ENCODE measurements around the gene PIK3R2.
A peak's percentile ranks its signal among the peaks of the same experiment; 100 is the strongest.

Gene PIK3R2

DNA sequence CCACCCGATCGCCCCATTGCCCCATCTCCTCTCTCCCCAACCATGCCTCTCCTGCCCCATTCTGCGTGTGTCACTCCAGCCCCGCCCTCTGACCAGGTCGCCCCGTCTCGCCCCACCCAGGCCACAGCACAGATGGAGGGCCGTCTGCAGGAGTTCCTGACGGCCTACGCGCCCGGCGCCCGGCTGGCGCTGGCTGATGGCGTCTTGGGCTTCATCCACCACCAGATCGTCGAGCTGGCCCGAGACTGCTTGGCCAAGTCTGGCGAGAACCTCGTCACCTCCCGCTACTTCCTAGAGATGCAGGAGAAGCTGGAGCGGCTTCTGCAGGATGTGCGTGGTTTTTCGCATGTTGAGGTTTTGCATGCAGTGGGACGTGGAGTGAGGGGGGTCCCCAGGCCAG is 29.1 kb upstream of the PIK3R2 start:
- no peak for DNase-seq (ENCODE audit: low read depth, low spot score)

DNA sequence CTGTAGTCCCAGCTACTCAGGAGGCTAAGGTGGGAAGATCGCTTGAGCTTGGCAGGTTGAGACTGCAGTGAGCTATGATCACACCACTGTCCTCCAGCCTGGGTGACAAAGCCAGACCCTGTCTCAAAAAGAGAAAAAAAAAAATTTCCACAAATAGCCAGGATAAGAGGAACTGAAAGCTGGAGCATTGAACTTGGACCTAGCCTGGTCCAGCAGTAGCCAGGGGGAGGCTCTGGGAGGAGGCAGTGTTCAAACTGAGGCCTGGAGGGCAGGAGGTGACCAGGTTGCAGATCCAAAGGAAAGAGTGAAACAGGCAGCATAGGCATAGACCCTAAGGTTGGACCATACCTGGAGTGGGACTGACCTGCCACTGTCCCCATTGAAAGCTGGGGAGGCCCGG is 26.9 kb upstream of the PIK3R2 start:
- DNase-seq (ENCODE audit: low read depth, low spot score) = no peak

GRCh38 chr19:18128044-18128443 is 24.9 kb upstream of the PIK3R2 start:
- no peak for DNase-seq (ENCODE audit: low read depth, low spot score)

DNA sequence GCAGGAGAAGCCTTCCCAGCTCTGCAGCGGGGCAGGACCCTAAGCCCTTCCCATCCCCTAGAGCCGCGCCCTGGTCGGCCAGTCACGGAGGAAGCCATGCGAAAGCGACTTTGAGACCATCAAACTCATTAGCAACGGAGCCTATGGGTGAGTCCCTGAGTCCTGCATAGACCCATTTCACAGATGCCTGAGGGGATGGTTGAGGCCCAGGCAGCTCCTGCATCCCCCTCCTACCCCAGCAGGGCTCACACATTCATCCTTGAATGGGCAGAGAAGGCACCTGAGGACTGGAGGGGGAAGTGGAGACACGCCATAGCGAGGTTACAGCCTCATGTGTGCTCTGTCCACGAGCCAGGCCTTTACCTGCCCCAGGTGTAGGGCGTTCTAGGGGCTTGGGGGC is 24.2 kb upstream of the PIK3R2 start:
- DNase-seq (ENCODE audit: low read depth, low spot score) = no peak

DNA sequence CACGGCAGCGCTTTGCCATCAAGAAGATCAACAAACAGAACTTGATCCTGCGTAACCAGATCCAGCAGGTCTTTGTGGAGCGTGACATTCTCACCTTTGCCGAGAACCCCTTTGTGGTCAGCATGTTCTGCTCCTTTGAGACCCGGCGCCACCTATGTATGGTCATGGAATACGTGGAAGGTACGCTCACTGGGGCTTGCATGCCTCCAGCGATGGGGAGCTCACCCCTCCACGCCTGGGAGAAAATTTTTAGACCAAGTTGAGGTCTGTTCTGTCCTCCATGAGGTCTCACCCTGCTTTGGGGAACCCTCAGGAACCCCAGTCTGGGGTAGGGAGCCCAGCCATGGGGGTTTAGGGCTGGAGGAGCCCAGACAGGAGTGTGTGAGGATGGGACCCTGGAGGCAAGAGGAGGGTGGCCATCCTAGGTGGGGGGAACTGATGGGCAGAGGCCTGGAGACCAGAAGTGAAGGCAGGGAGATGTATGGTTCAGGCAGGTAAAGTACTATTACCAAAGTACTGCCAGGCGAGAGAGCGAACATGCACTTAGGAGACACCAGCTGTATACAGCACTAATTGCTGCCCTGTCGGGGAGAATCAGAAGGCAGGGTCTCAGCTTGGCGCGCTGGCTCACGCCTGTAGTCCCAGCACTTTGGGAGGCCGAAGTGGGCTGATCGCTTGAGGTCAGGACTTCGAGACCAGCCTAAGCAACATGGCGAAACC is 22.3 kb upstream of the PIK3R2 start:
- no peak for DNase-seq (ENCODE audit: low read depth, low spot score)

DNA sequence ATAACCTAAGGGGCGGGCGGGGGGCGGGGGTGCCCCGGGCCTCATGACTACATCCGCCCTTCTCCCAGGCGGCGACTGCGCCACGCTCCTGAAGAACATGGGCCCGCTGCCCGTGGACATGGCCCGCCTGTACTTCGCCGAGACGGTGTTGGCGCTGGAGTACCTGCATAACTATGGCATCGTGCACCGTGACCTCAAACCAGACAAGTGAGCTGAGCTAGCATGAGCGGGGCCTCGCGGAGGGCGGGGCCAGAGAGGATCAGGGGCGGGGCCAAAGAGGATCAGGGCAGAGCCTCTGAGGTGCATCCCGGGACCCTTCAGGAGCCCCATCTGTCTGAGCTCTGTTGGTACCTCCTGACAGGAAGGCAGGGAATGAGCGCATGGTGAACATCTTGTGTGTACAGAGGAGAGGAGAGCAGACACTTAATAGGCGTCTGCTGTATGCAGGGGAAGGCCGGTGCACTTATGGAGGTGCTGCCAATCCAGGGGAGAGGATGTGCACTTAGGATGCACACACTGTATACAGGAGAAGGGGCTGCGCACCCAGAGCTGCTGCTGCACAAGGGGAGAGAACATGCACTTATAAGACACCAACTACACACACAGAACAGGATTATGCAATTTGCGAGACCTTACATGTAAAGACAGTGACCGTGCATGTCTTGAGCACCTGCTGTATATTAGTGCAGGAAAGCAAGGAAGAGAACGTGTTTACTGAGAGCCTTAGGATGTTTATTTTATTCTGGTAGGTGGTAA is 20.9 kb upstream of the PIK3R2 start:
- DNase-seq (ENCODE audit: low read depth, low spot score) = no peak

- DNase-seq (ENCODE audit: low read depth, low spot score) = no peak
These were observed 17.0 kb upstream of the PIK3R2 start for GRCh38 chr19:18135712-18136584.

- no peak for DNase-seq (ENCODE audit: low read depth, low spot score)
These were observed 15.7 kb upstream of the PIK3R2 start for GRCh38 chr19:18137242-18137641.

GRCh38 chr19:18137657-18138339 is 15.2 kb upstream of the PIK3R2 start:
- no peak for DNase-seq (ENCODE audit: low read depth, low spot score)

DNA sequence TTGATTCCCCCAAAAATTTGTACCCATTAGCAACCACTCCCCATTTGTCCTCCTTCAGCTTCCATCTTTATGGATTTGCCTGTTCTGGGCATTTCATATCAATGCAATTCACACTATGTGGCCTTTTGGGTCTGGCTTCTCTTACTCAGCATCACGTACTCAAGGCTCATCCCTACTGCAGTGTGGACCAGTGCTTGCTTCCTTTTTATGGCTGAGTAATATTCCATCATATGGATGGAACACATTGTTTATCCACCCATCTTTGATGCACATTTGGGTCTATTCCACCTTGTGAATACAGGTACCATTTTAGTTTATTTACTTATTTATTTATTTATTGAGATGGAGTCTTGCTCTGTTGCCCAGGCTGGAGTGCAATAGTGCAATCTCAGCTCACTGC is 12.5 kb upstream of the PIK3R2 start:
- no peak for DNase-seq (ENCODE audit: low read depth, low spot score)

- DNase-seq (ENCODE audit: low read depth, low spot score) = no peak
These were observed 11.9 kb upstream of the PIK3R2 start for GRCh38 chr19:18141031-18141430.

DNA sequence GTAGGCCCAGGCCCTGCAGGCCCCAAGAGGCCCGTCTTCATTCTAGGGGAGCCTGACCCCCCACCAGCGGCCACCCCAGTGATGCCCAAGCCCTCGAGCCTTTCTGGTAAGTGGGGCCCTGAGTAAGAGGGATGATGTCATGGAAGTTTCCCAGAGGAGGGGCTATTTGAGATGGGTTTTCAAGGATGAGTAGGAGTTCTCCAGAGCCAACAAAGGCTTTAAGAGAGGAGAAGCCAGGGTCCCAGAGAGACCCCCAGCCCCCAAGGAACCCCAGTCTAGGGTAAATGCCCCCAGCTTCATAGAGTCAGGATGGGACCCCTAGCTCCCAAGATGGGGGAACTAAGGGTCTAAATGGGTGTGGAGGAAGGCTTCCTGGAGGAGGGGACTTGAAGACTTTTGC is 9.1 kb upstream of the PIK3R2 start:
- DNase-seq (ENCODE audit: low read depth, low spot score) = no peak

- no peak for DNase-seq (ENCODE audit: low read depth, low spot score)
These were observed 8.6 kb upstream of the PIK3R2 start for GRCh38 chr19:18144361-18144760.

DNA sequence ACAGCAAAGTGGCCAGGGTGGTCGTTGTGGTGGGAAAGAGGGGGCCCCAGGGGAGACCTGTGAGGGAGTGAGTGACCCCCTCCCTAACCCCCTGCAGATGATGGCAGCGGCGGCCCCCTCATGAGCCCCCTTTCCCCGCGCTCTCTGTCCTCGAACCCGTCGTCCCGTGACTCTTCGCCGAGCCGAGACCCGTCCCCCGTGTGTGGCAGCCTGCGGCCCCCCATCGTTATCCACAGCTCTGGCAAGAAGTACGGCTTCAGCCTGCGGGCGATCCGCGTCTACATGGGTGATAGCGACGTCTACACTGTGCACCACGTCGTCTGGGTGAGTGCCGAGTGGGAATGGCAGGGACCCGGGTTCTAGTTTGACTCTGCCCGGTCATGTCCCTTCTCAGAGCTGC is 8.1 kb upstream of the PIK3R2 start:
- DNase-seq (ENCODE audit: low read depth, low spot score) = no peak

- DNase-seq (ENCODE audit: low read depth, low spot score) = no peak
These were observed 7.5 kb upstream of the PIK3R2 start for GRCh38 chr19:18145391-18145999.

DNA sequence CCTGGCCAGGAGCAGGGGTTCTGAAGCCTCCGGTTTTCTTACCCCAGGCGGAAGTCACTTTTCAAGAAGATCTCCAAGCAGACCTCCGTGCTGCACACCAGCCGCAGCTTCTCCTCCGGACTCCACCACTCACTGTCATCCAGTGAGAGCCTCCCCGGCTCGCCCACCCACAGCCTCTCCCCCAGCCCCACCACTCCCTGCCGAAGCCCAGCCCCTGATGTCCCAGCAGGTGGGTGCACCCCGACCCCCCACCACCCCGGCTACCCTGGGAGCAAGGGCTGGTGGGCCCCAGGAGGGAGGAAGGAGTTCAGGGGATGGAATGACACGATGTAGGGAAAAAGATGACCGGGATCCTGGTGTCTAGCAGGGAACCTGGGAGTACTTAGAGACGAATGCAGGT is 5.6 kb upstream of the PIK3R2 start:
- DNase-seq (ENCODE audit: low read depth, low spot score) = no peak

- no peak for DNase-seq (ENCODE audit: low read depth, low spot score)
These were observed 3.4 kb upstream of the PIK3R2 start for GRCh38 chr19:18149596-18149975.

DNA sequence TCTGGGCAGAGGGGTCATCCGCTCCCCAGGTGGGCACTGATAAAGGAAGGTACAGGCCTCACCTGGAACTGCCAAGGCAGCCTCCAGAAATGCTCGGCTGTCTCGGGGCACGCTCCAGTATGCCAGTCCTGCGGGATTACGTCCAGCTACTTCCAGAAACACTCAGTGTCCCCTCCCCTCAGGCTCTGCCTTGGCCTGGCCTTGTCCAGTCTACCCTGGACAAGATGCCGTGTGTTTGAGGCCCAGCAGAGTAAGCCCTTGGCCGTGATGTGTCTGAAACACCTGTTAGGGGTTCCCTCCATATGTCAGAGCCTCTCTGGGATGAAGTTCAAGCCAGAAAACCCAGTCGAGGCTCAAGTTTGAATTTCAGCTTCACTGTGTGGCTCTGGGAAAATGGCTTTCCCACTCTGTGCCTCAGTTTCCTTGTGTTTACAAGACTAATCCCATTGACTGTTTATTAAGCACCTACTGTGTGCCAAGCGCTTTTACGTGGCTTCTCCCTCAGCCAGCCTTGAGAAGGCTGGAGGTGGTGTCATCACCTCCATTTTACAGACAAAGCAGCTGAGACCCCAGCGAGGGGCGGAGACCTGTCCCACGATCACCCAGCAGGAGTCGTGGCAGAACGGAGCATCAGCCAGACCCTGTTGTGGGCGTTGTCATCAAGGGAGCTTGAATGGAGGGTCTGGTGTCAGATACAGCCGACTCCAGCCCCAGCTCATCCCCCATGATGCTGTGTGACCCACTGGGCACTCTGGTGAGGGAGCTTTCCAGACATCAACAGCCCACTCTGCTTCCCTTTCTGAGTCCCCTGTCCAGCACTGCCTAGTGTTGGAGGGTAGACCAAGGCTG is 2.0 kb upstream of the PIK3R2 start:
- no peak for DNase-seq (ENCODE audit: low read depth, low spot score)

DNA sequence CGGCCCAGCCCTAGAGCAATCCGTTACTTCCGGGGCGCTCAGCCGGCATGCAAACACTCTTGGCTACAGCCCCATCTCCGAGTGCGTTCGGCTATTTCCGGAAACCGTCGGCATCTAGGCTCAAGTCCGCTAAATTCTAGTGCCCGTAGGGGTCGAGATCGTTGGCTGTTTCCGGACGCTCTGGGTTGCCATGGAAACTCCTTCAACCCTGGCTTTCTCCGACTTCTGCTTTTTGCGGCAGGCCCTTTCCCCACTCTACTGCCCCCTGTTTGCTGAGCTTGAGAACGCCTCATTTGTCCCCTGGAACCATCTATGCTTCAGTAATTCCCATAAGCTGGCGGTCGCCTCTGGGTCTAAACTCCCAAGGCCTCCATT is 534 bp upstream of the PIK3R2 start:
- peak; percentile 98 for DNase-seq (ENCODE audit: low read depth, low spot score)

GRCh38 chr19:18153556-18154134 is 682 bp downstream of the PIK3R2 start:
- no peak for DNase-seq (ENCODE audit: low read depth, low spot score)
